ENCODE measurements around the gene NDN. TPM values are rescaled to one million over a fixed set of nuclear protein-coding genes. Genes with fewer than 3 reads are reported as not detected.
A peak's percentile ranks its signal among the peaks of the same experiment; 100 is the strongest.
"Not testable (repeated sequence)": the region's sequence is repeated elsewhere in the genome, so short reads cannot be mapped to it uniquely, and the experiment has no call there.

NDN gene, protein sequence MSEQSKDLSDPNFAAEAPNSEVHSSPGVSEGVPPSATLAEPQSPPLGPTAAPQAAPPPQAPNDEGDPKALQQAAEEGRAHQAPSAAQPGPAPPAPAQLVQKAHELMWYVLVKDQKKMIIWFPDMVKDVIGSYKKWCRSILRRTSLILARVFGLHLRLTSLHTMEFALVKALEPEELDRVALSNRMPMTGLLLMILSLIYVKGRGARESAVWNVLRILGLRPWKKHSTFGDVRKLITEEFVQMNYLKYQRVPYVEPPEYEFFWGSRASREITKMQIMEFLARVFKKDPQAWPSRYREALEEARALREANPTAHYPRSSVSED
- 30.7 TPM for total RNA-seq
- long read RNA-seq, transcript NDN-202 (1 exons, 1,627 nt): major isoform, 81 of 81 reads
- long read RNA-seq, partial matches to known transcripts: 0 of 81 reads
- long read RNA-seq, other reads (novel, unspliced or antisense): 0 of 81 reads

DNA sequence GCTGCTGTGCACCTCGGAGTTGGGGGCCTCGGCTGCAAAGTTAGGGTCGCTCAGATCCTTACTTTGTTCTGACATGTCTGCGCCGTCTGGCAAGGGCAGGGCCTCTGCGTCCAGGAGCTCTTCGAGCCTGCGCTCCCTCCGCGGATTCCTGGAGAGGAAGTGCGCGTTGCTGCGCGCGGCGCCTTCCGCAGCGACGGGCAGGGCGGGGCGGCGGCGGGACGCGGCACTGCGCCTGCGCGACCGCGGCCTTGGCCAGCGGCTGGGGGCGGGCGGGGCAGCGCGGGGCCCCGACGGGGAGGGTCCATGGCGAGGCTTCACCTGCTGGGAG lies at the start of gene NDN:
Gene NDN, minus strand, starts transcription at position 163 of the 328 bp plus-strand sequence. Its CDS starts 88 bp downstream, at position 75.
- DNase-seq (peak; percentile 78), ATAC-seq (peak; percentile 80)
- Histone ChIP-seq H3K36me3 (no peaks in the 10 kb centered on the region), H3K27ac (peak within 1 kb of the TSS; percentile 30), H3K27me3 (no peaks in the 10 kb centered on the region), H3K9me3 (no peaks in the 10 kb centered on the region), H3K4me3 (peak within 1 kb of the TSS; percentile 53), H3K4me1 (no peaks in the 10 kb centered on the region)
- no peak for TF ChIP-seq CTCF (IDR thresholded peaks at IDR 0.05)
- intact Hi-C loops (cut with DNase I): no loop called here

DNA sequence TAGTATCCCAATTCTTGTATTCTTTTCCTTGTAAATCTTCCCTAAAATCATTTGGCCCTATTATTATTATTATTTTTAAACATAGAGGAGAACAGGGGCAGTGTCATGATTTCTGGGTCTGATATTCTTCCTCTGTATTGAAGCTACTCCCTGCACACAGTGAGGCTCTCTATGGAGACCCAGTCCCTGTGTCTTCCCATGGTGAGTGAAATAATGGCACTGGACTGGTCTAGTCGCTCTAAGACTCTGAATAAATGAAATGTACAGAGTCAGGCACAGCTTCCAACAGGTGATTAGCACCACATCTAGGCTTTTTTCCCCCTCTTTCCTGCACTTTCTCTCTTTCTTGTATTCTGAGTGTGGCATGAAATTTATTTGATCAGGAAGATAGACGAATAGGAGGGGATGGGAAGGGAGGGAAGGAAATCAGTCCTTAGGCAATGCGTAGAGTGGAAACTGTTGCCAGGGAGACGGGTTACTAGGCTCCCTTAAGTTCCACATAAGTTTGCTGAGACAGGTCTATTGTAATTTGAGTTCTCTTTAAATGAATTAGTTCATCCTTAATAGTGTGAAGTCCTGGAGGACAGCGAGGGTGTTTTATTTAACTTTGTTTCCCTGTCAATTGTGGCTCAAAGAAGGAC lies 49.0 kb upstream of the NDN start:
- Histone ChIP-seq H3K9me3 (no peaks in the 10 kb centered on the region), H3K27ac (no peak overlapping the region), H3K4me1 (no peaks in the 10 kb centered on the region), H3K36me3 (no peaks in the 10 kb centered on the region), H3K27me3 (no peaks in the 10 kb centered on the region), H3K4me3 (no peak overlapping the region)
- no peak for ATAC-seq
- no peak for DNase-seq
- intact Hi-C loops (cut with DNase I): no loop called here
- no peak for TF ChIP-seq CTCF (IDR thresholded peaks at IDR 0.05)

DNA sequence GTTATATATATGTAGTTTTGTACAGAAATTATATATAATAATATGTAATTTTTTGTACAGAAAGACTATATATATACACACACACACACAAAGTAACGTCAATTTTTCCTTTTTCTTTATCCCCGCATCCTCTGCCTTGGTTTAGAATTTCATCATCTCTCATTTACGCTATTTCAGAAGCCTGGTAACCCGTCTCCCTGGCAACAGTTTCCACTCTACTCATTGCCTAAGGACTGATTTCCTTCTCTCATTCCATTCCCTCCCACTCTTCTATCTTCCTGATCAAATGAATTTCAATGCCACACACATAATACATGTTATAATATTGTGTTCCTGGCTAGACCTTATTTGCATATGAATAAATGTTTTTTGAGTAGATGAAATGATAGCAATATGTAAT lies 47.8 kb upstream of the NDN start:
- intact Hi-C loops (cut with DNase I): no loop called here
- H3K36me3 ChIP-seq: no peaks in the 10 kb centered on the region
- H3K27ac ChIP-seq: no peak overlapping the region
- ATAC-seq (no peak), DNase-seq (no peak)
- H3K4me3 ChIP-seq: no peak overlapping the region
- no peak for TF ChIP-seq CTCF (IDR thresholded peaks at IDR 0.05)
- H3K27me3 ChIP-seq: no peaks in the 10 kb centered on the region
- H3K4me1 ChIP-seq: no peaks in the 10 kb centered on the region
- no peaks in the 10 kb centered on the region for H3K9me3 ChIP-seq

DNA sequence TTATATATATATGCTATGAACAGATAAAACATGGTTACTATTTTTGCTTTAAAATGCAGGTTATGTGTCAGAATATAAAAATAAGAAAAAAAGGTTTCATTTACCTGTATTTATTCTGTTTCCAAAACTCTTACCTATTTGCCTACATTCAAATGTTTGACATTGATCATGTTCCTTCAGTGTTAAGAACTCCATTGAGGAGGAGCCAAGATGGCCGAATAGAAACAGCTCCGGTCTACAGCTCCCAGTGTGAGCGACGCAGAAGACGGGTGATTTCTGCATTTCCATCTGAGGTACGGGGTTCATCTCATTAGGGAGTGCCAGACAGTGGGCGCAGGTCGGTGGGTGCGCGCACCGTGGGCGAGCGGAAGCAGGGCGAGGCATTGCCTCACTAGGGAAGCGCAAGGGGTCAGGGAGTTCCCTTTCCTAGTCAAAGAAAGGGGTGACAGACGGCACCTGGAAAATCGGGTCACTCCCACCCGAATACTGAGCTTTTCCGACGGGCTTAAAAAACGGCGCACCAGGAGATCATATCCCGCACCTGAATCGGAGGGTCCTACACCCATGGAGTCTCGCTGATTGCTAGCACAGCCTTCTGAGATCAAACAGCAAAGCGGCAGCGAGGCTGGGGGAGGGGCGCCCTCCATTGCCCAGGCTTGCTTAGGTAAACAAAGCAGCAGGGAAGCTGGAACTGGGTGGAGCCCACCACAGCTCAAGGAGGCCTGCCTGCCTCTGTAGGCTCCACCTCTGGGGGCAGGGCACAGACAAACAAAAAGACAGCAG lies 27.0 kb upstream of the NDN start:
- H3K4me3 ChIP-seq; H3K4me1 ChIP-seq; ATAC-seq; DNase-seq; intact Hi-C loops (cut with DNase I); H3K9me3 ChIP-seq; H3K36me3 ChIP-seq; H3K27ac ChIP-seq; H3K27me3 ChIP-seq: not testable (repeated sequence)

GRCh38 chr15:23708332-23708731 lies 21.2 kb upstream of the NDN start:
- no peaks in the 10 kb centered on the region for H3K36me3 ChIP-seq
- H3K4me3 ChIP-seq: no peak overlapping the region
- TF ChIP-seq CTCF (IDR thresholded peaks at IDR 0.05): no peak
- ATAC-seq (no peak), DNase-seq (no peak)
- H3K27me3 ChIP-seq: no peaks in the 10 kb centered on the region
- no peak overlapping the region for H3K27ac ChIP-seq
- intact Hi-C loops (cut with DNase I): no loop called here
- no peaks in the 10 kb centered on the region for H3K4me1 ChIP-seq
- no peaks in the 10 kb centered on the region for H3K9me3 ChIP-seq

DNA sequence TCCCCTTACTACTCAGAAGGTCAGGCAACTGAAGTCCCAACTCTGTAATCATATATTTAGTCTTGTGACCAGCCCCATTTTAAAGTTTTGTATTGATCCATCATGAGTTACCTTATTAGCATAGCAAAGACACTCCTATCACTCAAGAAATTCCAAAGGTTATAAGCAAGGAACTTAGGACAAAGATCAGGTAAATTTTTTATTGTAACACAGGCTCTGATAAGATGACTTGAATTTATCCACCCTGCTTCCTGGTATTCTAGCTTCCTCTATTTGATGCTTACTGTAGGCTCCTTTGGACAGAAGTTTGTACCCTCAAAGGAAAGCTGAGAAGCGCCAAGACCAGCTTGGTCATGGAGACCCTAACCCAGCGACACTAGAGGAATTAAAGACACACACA lies 8.2 kb upstream of the NDN start:
- intact Hi-C loops (cut with DNase I): no loop called here
- Histone ChIP-seq H3K4me1 (no peaks in the 10 kb centered on the region), H3K4me3 (no peak overlapping the region), H3K36me3 (no peaks in the 10 kb centered on the region), H3K27ac (no peak overlapping the region), H3K27me3 (no peaks in the 10 kb centered on the region), H3K9me3 (no peaks in the 10 kb centered on the region)
- no peak for ATAC-seq
- no peak for DNase-seq
- TF ChIP-seq CTCF (IDR thresholded peaks at IDR 0.05): no peak
